GM06990 (cell line): ENCODE measurements around the gene C1orf116.

Experiments used
- DNase-seq: peaks from one replicate; pipeline ENCODE4 v3.0.0-alpha.2; 2011; ENCODE audit not compliant: insufficient read length; ENCODE audit errors: extremely low read depth
- H3K27me3 ChIP-seq: replicated peaks from 2 replicates; pipeline ENCODE4 v1.6.0; 2011; ENCODE audit warnings: low read length; ENCODE audit not compliant: control insufficient read depth, insufficient read depth
- H3K36me3 ChIP-seq: 2 replicates; pipeline ENCODE4 v1.5.1; 2011; ENCODE audit warnings: low read length; ENCODE audit not compliant: control insufficient read depth, insufficient read depth
- H3K4me3 ChIP-seq: replicated peaks from 2 replicates; pipeline ENCODE4 v1.5.1; 2011; ENCODE audit warnings: low read depth, mild to moderate bottlenecking, control low read depth, low read length
- TF ChIP-seq, protein P1 (sequence below): IDR thresholded peaks from 2 replicates; pipeline ENCODE4 v1.5.1; 2011; ENCODE audit warnings: low read length, control low read depth, mild to moderate bottlenecking, inconsistent platforms; ENCODE audit not compliant: insufficient read depth, poor library complexity, severe bottlenecking

Gene C1orf116

DNA sequence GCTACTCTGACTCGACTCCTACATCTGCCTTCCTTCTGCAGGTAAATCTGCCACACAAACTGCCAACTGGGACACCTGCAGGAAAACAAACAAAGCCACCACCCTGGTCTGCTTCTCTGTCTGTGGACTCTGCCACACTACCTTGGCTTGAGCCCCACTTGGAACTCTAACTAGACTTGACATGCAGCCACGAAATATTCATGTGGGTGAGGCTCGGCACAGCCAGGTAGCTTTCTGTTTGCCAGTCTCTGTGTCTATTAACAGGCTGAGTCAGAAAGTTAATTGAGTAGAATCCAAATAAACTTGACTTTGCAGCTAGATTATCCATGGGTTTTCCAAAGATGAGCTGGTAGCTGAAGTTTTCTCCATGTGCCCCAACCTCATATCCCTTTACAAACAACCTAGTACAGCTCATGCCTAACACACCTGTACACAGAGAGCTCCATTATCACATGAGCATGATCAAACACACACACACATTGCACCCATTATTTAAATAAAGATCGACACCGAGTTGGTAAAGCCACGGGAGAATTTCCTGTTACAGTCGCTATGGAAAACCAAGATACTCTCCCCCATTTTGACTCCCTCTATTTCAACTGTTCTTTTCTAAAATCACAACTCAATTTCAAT lies 808 bp downstream of the C1orf116 start:
- TF ChIP-seq, protein P1, sequence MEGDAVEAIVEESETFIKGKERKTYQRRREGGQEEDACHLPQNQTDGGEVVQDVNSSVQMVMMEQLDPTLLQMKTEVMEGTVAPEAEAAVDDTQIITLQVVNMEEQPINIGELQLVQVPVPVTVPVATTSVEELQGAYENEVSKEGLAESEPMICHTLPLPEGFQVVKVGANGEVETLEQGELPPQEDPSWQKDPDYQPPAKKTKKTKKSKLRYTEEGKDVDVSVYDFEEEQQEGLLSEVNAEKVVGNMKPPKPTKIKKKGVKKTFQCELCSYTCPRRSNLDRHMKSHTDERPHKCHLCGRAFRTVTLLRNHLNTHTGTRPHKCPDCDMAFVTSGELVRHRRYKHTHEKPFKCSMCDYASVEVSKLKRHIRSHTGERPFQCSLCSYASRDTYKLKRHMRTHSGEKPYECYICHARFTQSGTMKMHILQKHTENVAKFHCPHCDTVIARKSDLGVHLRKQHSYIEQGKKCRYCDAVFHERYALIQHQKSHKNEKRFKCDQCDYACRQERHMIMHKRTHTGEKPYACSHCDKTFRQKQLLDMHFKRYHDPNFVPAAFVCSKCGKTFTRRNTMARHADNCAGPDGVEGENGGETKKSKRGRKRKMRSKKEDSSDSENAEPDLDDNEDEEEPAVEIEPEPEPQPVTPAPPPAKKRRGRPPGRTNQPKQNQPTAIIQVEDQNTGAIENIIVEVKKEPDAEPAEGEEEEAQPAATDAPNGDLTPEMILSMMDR = no peak
- DNase-seq = no peak
- H3K36me3 ChIP-seq = no peaks in the 10 kb centered on the region
- no peak overlapping the region for H3K4me3 ChIP-seq
- no peaks in the 10 kb centered on the region; the same call in 1 of the 2 replicates for H3K27me3 ChIP-seq

DNA sequence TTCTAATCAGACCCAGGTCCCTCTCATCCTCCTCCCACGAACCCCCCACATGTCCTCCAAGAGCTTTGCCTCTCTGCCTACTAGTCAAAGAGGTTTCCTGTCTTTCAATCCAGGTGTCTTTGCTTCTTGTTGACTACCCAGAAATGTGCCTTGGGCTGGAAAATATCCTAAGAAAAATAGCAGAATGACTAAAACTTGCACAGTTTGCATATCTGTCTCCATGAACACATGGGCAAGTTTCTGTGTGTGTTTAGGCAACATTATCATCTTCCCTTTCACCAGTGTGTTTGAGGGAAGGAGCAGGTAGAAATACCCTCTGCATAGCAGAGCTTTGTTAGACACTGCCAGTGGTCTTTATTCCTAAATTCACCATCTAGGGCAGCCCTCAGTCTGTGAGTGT lies 1.5 kb downstream of the C1orf116 start:
- no peak overlapping the region for H3K4me3 ChIP-seq
- H3K36me3 ChIP-seq = no peaks in the 10 kb centered on the region
- no peaks in the 10 kb centered on the region; the same call in 1 of the 2 replicates for H3K27me3 ChIP-seq
- TF ChIP-seq, protein P1 = no peak
- no peak for DNase-seq

DNA sequence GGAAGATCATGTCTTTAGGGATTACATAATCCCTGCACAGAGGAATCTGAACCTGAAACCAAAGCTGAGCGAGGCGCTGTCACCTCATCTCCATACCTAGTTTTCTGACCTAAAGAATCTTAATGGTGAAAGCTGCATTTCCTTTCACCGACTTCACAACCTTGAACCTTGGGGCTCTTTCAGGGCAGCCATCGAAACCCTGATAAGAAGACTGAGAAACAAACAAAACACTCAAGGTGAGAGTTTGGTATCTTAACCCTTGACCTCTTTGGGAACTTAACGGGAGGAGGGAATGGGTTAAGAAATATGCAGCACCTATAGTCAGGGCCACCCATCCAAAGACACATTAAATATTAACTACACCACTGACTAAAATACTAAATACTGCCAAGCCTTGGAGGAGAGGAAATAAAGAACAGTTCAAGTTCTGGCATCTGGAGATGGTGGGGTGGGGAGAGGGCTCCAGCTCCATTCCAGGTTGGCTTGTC lies 2.0 kb downstream of the C1orf116 start:
- Histone ChIP-seq H3K36me3 (no peaks in the 10 kb centered on the region), H3K27me3 (no peaks in the 10 kb centered on the region; the same call in 1 of the 2 replicates), H3K4me3 (no peak overlapping the region)
- DNase-seq = no peak
- TF ChIP-seq, protein P1 = no peak

DNA sequence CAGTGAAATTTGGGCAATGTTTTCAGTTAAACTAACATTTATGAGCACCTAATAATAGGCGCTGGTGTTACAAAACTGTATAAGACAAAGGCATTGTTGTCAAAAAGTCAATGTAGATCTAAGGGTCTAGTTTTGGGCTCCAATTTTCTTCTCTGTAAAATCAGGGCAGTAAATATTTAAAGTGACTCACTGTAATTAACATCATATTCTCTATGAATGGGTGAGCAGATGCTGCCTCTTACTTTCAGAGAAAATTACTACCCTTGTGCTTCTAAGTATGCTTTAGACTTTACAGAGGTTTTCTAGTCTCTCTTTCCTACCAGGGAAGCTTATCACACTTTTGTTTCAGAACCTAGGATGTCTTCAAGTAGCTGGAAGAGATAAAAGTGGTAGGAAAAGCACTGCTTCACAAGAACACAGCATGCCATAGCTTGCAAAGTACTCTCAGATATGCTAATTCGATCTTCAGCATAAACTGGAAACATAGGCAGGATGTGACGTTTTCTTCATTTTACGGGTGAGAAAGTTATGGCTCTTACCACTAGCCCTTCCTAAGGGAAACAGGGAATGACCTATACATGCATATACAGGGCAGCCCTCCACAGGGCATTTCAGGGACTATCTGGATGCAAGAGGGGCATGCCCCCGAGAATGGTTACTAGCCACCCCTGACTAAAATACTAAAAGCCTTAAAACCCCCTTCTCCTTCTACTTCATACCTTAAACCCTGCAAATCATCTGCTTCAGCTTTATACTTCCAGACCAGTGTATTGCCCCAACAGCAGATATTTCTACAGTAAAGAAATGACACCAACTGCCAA lies 2.6 kb downstream of the C1orf116 start:
- DNase-seq = no peak
- Histone ChIP-seq H3K36me3 (no peaks in the 10 kb centered on the region), H3K27me3 (no peaks in the 10 kb centered on the region; the same call in 1 of the 2 replicates), H3K4me3 (no peak overlapping the region)
- TF ChIP-seq, protein P1 = no peak

DNA sequence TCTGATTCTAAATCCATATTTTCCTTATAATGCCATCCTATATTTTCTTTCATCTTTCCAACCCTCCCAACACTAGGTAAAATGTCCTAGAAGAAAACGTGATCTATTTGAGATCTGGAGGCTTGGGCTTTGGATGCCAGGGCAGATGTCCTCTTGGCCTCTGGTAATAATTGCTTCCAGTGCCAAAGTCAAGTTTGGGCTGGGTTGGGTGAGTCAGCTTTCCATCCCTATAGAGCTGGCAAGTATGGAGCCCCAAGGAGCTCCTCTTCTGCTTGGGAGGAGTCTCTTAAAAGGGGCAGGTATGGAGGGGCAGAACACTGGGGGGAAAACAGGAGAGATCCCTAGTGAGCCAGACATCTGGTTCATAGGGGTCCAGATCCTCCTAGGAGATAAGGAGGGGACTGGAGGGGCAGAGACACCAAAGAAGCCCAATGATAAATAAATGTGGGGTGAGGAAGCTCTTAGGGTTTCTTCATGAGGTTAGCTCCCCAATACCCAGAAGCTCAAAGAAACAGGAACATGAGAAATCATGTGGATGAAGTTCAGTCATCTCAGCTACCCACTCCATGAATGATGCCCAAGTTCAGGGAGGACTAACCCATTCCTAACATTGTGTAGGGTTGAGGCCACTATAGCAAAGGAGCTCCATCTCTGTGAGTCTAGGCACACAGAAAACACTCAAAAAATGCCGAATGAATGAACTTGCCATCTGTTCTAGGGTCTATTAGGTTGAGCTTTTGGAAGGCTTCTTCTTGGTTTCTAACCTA lies 3.5 kb downstream of the C1orf116 start:
- TF ChIP-seq, protein P1 = no peak
- no peaks in the 10 kb centered on the region for H3K36me3 ChIP-seq
- H3K4me3 ChIP-seq = no peak overlapping the region
- DNase-seq = no peak
- no peaks in the 10 kb centered on the region; the same call in none of the 2 replicates for H3K27me3 ChIP-seq
